ENCODE data around the gene TSPAN13. TPM values are rescaled to one million over a fixed set of nuclear protein-coding genes. Genes with fewer than 3 reads are reported as not detected.
A peak's percentile ranks its signal among the peaks of the same experiment; 100 is the strongest.

TSPAN13 gene
- total RNA-seq, result 100 to 1,000 TPM in 4 of 6 donors, 10 to 100 TPM in 2; 16.8 to 178 (median 139) TPM

DNA sequence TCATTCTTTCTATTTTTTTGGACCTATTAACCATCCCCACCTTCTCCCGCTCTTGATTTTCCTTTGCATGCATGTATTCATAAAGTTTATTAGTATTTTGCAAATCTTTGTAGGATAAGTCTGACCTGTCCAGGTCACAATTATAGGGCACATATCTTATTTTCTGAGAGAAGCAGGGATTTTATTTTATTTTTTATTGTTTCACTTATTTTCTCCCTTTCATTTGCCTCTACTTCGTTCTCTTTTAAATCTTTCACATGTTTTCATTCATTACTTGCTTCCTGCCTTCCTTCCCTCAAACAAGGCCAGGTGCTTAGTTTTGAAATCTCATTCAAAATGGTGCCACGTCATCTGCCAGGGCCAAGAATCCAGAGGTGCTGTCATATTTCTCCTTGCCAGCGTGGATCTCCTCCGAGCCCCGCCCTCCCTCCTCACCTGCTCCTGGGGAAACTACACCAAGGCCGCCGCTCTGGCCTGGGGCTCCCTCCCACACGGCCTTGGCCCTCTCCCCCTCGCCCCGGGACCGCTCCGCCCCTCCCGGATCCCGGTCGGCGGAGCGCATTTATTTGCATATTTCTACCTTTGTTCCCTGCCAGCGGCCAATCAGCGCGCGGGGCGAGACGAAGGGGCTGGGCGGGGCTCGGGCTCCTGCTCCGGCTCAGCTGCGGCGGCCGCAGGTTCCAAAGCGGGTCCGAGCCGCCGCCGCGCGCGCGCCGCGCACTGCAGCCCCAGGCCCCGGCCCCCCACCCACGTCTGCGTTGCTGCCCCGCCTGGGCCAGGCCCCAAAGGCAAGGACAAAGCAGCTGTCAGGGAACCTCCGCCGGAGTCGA is at the start of gene TSPAN13:
Gene TSPAN13, plus strand, starts transcription at position 654 of the 830 bp plus-strand sequence. CDS start 213 bp downstream, outside the sequence.
- ATAC-seq (ENCODE audit: low FRiP score in 2 of 2), result peak; percentile 92 to 95
- Histone ChIP-seq H3K27ac (peak within 1 kb of the TSS; percentile 70 to 83 (median 78)), H3K9me3 (no peaks in the 10 kb centered on the region), H3K4me3 (peak within 1 kb of the TSS; percentile 61 to 87 (median 74)), H3K4me1 (peaks cover 0 to 23% (median 4%) of the 10 kb centered on the region in 4 donors), H3K27me3 (no peaks in the 10 kb centered on the region), H3K36me3 (no peaks in the 10 kb centered on the region)
- WGBS, 2 donors, result 10 to 11% methylated on average over 13 to 16 of the region's 48 CpGs
- peak in 3 of 4 donors; percentile 57 to 91 (median 72) for TF ChIP-seq POLR2A (IDR thresholded peaks at IDR 0.05)
- TF ChIP-seq, protein P1, sequence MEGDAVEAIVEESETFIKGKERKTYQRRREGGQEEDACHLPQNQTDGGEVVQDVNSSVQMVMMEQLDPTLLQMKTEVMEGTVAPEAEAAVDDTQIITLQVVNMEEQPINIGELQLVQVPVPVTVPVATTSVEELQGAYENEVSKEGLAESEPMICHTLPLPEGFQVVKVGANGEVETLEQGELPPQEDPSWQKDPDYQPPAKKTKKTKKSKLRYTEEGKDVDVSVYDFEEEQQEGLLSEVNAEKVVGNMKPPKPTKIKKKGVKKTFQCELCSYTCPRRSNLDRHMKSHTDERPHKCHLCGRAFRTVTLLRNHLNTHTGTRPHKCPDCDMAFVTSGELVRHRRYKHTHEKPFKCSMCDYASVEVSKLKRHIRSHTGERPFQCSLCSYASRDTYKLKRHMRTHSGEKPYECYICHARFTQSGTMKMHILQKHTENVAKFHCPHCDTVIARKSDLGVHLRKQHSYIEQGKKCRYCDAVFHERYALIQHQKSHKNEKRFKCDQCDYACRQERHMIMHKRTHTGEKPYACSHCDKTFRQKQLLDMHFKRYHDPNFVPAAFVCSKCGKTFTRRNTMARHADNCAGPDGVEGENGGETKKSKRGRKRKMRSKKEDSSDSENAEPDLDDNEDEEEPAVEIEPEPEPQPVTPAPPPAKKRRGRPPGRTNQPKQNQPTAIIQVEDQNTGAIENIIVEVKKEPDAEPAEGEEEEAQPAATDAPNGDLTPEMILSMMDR (IDR thresholded peaks at IDR 0.05), result no peak
- TF ChIP-seq POLR2AphosphoS5 (IDR thresholded peaks at IDR 0.05), result peak; percentile 15 to 53
- no peak for TF ChIP-seq EP300 (IDR thresholded peaks at IDR 0.05)
- peak; percentile 95 to 96 for DNase-seq

DNA sequence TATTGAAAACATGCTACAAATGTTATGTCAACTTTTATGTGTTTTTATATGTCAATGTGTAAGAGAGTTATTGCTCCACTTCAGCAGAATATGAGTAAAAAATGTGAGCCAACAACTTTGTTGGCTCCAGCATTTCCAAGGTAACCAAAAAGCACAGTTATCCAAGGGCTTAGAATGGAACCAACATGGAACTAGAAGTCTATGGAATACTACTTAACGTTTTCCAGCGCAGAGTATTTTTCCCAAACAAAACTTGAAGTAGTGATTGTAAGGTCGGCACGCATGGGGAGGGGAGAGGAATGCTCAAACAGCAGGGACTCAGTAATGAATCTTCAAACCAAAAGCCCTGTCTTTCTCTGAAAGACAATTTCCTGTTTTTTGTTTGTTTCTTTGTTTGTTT is 45.0 kb upstream of the TSPAN13 start:
- H3K4me3 ChIP-seq, result no peak overlapping the region
- H3K27ac ChIP-seq, result no peak overlapping the region
- no peaks in the 10 kb centered on the region for H3K27me3 ChIP-seq
- no peaks in the 10 kb centered on the region for H3K9me3 ChIP-seq
- peaks cover 0 to 30% (median 6%) of the 10 kb centered on the region in 4 donors for H3K36me3 ChIP-seq
- WGBS, 2 donors, result 93 to 96% methylated on average over 4 of the region's 4 CpGs
- TF ChIP-seq POLR2A (IDR thresholded peaks at IDR 0.05) (no peak), POLR2AphosphoS5 (IDR thresholded peaks at IDR 0.05) (no peak), EP300 (IDR thresholded peaks at IDR 0.05) (no peak)
- TF ChIP-seq, protein P1 (IDR thresholded peaks at IDR 0.05), result no peak
- ATAC-seq (ENCODE audit: low FRiP score in 2 of 2) (no peak), DNase-seq (no peak)
- no peaks in the 10 kb centered on the region for H3K4me1 ChIP-seq

DNA sequence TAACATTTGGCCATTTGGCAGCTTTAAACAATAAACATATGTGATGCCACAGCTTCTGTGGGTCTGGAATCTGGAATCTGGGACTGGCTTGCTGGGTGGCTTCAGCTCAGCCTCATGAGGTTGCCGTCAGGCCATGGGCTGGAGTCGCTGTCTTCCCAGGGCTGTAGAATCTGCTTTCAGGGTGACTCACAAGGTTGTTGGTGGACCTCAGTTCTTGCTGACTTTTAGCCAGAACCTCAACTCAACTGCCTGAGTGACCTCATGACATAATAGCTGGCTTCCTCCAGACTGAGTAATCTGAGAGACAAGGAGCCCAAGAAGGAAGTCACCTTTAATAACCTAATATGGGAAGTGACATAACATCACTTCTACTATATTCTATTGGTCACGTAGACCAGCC is 44.6 kb upstream of the TSPAN13 start:
- H3K9me3 ChIP-seq, result no peaks in the 10 kb centered on the region
- H3K36me3 ChIP-seq, result peaks cover 0 to 27% (median 6%) of the 10 kb centered on the region in 4 donors
- H3K27ac ChIP-seq, result no peak overlapping the region
- DNase-seq (no peak), ATAC-seq (ENCODE audit: low FRiP score in 2 of 2) (peak; percentile 22 to 87)
- no peaks in the 10 kb centered on the region for H3K4me1 ChIP-seq
- WGBS, 2 donors, result 85 to 100% methylated on average over 3 of the region's 3 CpGs
- H3K4me3 ChIP-seq, result no peak overlapping the region
- TF ChIP-seq POLR2A (IDR thresholded peaks at IDR 0.05), result no peak
- no peak for TF ChIP-seq EP300 (IDR thresholded peaks at IDR 0.05)
- no peak for TF ChIP-seq POLR2AphosphoS5 (IDR thresholded peaks at IDR 0.05)
- TF ChIP-seq, protein P1 (IDR thresholded peaks at IDR 0.05), result no peak
- H3K27me3 ChIP-seq, result no peaks in the 10 kb centered on the region

DNA sequence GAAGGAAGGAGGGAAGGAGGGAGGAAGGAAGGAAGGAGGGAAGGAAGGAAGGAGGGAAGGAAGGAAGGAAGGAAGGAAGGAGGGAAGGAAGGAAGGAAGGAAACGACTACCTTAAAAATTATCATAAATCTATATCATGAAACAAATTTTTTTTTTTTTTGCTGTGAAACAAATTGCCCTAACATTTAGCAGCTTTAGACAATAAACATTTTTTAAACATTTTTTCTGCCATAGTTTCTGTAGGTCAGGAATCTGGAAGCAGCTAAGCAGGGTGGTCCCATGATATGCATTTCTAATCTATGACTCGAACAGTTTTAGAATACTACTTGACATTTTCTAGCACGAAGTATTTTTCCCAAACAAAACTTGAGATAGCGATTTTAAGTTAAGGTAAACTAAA is 42.9 kb upstream of the TSPAN13 start:
- WGBS, 2 donors, result 67 to 85% methylated on average over 4 of the region's 4 CpGs
- DNase-seq, result no peak
- H3K4me3 ChIP-seq, result no peak overlapping the region

More for the DNA sequence above, 42.9 kb upstream of the TSPAN13 start:
- Histone ChIP-seq H3K27me3 (no peaks in the 10 kb centered on the region), H3K27ac (no peak overlapping the region), H3K9me3 (no peaks in the 10 kb centered on the region), H3K36me3 (peaks cover 0 to 11% (median 3%) of the 10 kb centered on the region in 4 donors), H3K4me1 (no peaks in the 10 kb centered on the region)
- TF ChIP-seq POLR2AphosphoS5 (IDR thresholded peaks at IDR 0.05) (no peak), EP300 (IDR thresholded peaks at IDR 0.05) (no peak), POLR2A (IDR thresholded peaks at IDR 0.05) (no peak)
- TF ChIP-seq, protein P1 (IDR thresholded peaks at IDR 0.05), result no peak
- no peak for ATAC-seq (ENCODE audit: low FRiP score in 2 of 2)
